A673 (cell line): Measurements from ENCODE around the gene ERBB2. TPM values are rescaled to one million over a fixed set of nuclear protein-coding genes. Genes with fewer than 3 reads are reported as not detected.

Experiments used
- BruUV-seq: library from RNA; stranded (reverse); fragments of 400-500 nt; replicated peaks from 2 replicates; lab custom pipeline; 2021; lab: Mats Ljungman, UMichigan
- CTCF ChIA-PET: fragments of 300-600 bp; sonication (Branson Sonifier 250); formaldehyde crosslinking; loops from one replicate; lab custom pipeline; 2022; ENCODE audit warnings: antibody characterized with exemption; lab: Charles Lee
- POLR2A ChIA-PET: fragments of 300-600 bp; sonication (Branson Sonifier 250); formaldehyde crosslinking; loops from one replicate; lab custom pipeline; 2022; ENCODE audit warnings: antibody characterized with exemption; ENCODE audit not compliant: low non-redundant PET; lab: Charles Lee
- DNase-seq: peaks from one replicate; pipeline ENCODE4 v3.0.0-alpha.2; 2015; ENCODE audit warnings: low spot score
- H3K27ac ChIP-seq: fragments of 200-600 bp; sonication (generic); 2 replicates; pipeline ENCODE4 v1.5.1; 2016; ENCODE audit warnings: mixed run types, low read depth, mild to moderate bottlenecking, mixed read lengths, antibody characterized with exemption, low read length; ENCODE audit not compliant: poor library complexity, severe bottlenecking
- H3K27me3 ChIP-seq: fragments of 200-600 bp; sonication (generic); replicated peaks from 2 replicates; pipeline ENCODE4 v1.6.1; 2017; ENCODE audit warnings: mixed run types, low read depth, mild to moderate bottlenecking, mixed read lengths, antibody characterized with exemption, low read length; ENCODE audit not compliant: insufficient read depth, poor library complexity
- H3K36me3 ChIP-seq: fragments of 200-600 bp; sonication (generic); 2 replicates; pipeline ENCODE4 v1.6.1; 2016; ENCODE audit warnings: mixed run types, mild to moderate bottlenecking, mixed read lengths, antibody characterized with exemption, low read length; ENCODE audit not compliant: insufficient read depth, poor library complexity, severe bottlenecking
- H3K4me1 ChIP-seq: fragments of 200-600 bp; sonication (generic); 2 replicates; pipeline ENCODE4 v1.6.1; 2017; ENCODE audit warnings: mixed run types, mild to moderate bottlenecking, mixed read lengths, antibody characterized with exemption, low read length; ENCODE audit not compliant: insufficient read depth, poor library complexity, severe bottlenecking
- H3K4me3 ChIP-seq: fragments of 200-600 bp; sonication (generic); 2 replicates; pipeline ENCODE4 v1.5.1; 2016; ENCODE audit warnings: low read depth, mixed run types, mild to moderate bottlenecking, mixed read lengths, low read length; ENCODE audit not compliant: poor library complexity, severe bottlenecking
- H3K9me3 ChIP-seq: fragments of 200-600 bp; sonication (generic); 2 replicates; pipeline ENCODE4 v1.6.1; 2016; ENCODE audit warnings: mixed run types, low read depth, mild to moderate bottlenecking, mixed read lengths, antibody characterized with exemption, low read length; ENCODE audit not compliant: poor library complexity, severe bottlenecking
- EZH2 ChIP-seq: fragments of 200-600 bp; sonication (generic); IDR thresholded peaks from 2 replicates; pipeline ENCODE4 v1.6.1; 2017; ENCODE audit warnings: borderline replicate concordance, low read depth, mild to moderate bottlenecking, mixed read lengths, antibody characterized with exemption, low read length; ENCODE audit not compliant: poor library complexity, severe bottlenecking
- intact Hi-C: fragments of 100-400 bp; cut with micrococcal nuclease; formaldehyde crosslinking; loops from one replicate; pipeline ENCODE4 v1.10.0; 2022; ENCODE audit not compliant: unreplicated experiment
- total RNA-seq: library from RNA; stranded (reverse); gene quantifications from 2 replicates; pipeline ENCODE4 v1.2.3, GENCODE V29; 2021
- TF ChIP-seq, protein P1 (sequence below): fragments of 300-800, 200-600 bp; sonication (generic); conservative IDR thresholded peaks from 2 replicates; pipeline ENCODE4 v1.5.1; 2017; ENCODE audit warnings: low read depth, mild to moderate bottlenecking, antibody characterized with exemption, low read length, moderate library complexity, mixed read lengths

The ERBB2 gene
- total RNA-seq, 1 experiment from 2014 or later, result 11.1 TPM

DNA sequence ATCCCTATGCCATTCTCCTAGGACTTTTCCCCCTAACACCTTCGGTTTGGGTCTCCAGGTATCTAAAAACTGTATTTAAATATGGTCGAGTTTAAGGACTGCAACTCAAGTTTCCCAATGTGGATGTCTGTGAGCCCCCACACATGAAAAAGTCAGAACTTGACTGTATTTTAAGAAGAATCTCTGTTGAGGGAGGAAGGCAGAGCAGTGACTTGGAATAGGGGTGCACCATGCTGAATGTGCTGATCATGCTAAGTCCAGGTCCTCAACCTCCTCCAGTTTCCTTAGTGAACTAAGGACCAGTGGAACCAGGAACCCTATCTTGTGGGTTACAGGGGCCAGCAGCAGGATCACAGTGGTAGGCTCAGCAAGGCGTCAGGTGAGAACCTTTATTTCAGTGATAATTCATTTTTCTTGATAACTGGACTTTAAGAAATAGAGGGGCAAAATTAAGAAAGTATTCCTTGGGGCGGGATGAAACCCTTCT is 57.4 kb downstream of the ERBB2 start:
- Histone ChIP-seq H3K27me3 (no peaks in the 10 kb centered on the region), H3K4me1 (no peaks in the 10 kb centered on the region), H3K4me3 (no peak overlapping the region), H3K27ac (no peak overlapping the region), H3K36me3 (no peaks in the 10 kb centered on the region), H3K9me3 (no peaks in the 10 kb centered on the region)
- DNase-seq, result no peak
- ChIA-PET CTCF (no interaction called here), POLR2A (no interaction called here)
- intact Hi-C loops, result no loop called here
- BruUV-seq, result no TSS peak
- TF ChIP-seq, protein P1, sequence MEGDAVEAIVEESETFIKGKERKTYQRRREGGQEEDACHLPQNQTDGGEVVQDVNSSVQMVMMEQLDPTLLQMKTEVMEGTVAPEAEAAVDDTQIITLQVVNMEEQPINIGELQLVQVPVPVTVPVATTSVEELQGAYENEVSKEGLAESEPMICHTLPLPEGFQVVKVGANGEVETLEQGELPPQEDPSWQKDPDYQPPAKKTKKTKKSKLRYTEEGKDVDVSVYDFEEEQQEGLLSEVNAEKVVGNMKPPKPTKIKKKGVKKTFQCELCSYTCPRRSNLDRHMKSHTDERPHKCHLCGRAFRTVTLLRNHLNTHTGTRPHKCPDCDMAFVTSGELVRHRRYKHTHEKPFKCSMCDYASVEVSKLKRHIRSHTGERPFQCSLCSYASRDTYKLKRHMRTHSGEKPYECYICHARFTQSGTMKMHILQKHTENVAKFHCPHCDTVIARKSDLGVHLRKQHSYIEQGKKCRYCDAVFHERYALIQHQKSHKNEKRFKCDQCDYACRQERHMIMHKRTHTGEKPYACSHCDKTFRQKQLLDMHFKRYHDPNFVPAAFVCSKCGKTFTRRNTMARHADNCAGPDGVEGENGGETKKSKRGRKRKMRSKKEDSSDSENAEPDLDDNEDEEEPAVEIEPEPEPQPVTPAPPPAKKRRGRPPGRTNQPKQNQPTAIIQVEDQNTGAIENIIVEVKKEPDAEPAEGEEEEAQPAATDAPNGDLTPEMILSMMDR, result no peak
- TF ChIP-seq EZH2, result no peak

- TF ChIP-seq, protein P1, result no peak
- no peak for TF ChIP-seq EZH2
- ChIA-PET CTCF (no interaction called here), POLR2A (no interaction called here)
- H3K27ac ChIP-seq, result no peak overlapping the region
- no peaks in the 10 kb centered on the region for H3K4me1 ChIP-seq
- no peaks in the 10 kb centered on the region for H3K9me3 ChIP-seq
- H3K36me3 ChIP-seq, result no peaks in the 10 kb centered on the region
- intact Hi-C loops, result no loop called here
- no peak for DNase-seq
- H3K4me3 ChIP-seq, result no peak overlapping the region
- H3K27me3 ChIP-seq, result no peaks in the 10 kb centered on the region
- BruUV-seq, result no TSS peak
Observed at GRCh38 chr17:39757931-39758873, 58.3 kb downstream of the ERBB2 start.

DNA sequence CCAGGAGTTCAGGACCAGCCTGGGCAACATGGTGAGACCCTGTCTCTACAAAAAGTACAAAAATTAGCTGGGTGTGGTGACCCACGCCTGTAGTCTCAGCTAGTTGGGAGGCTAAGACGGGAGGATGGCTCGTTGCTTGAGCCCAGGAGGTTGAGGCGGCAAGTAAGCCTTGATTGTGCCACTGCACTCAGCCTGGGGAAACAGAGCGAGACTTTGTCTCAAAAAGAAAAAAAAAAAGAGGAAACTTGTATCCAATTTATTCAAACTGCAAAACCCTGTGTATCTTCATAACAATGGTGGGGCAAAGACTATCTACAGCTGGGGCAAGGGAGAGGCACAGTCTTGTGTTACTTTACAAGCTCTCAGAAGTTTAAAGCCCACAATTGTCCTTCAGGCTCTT is 59.3 kb downstream of the ERBB2 start:
- Histone ChIP-seq H3K9me3 (no peaks in the 10 kb centered on the region), H3K36me3 (no peaks in the 10 kb centered on the region), H3K27ac (no peak overlapping the region), H3K4me3 (no peak overlapping the region), H3K4me1 (no peaks in the 10 kb centered on the region), H3K27me3 (no peaks in the 10 kb centered on the region)
- POLR2A ChIA-PET, result no interaction called here
- DNase-seq, result no peak
- intact Hi-C loops, result no loop called here
- TF ChIP-seq EZH2, result no peak
- TF ChIP-seq, protein P1, result no peak
- no TSS peak for BruUV-seq
- CTCF ChIA-PET, result no interaction called here
